IgD-negative memory B cell (primary cell): ENCODE data around the gene GABRA4. TPM values are rescaled to one million over a fixed set of nuclear protein-coding genes. Genes with fewer than 3 reads are reported as not detected.

Experiments
- polyA plus RNA-seq: library from polyadenylated mRNA; unstranded; fragments of 300-500 nt; fragmentation: Illumina TruSeq; gene quantifications from one replicate; pipeline ENCODE4 v1.2.3, GENCODE V29; 2021

The GABRA4 gene
- polyA plus RNA-seq, 1 donor from 2014 or later = not detected

Other genes with a start within 250 kb of the GABRA4 start
- gene COX7B2, start 84.3 kb downstream of the GABRA4 start, polyA plus RNA-seq = not detected
- not detected for gene GABRB1, start 38.0 kb upstream of the GABRA4 start, polyA plus RNA-seq